ENCODE results near the gene FAT1.

The FAT1 gene

GRCh38 chr4:186650401-186651180 lies 73.1 kb downstream of the FAT1 start:
- DNase-seq, result no peak

GRCh38 chr4:186647821-186648220 lies 75.8 kb downstream of the FAT1 start:
- no peak for DNase-seq

GRCh38 chr4:186644737-186645261 lies 78.9 kb downstream of the FAT1 start:
- DNase-seq, result no peak

GRCh38 chr4:186644311-186644638 lies 79.4 kb downstream of the FAT1 start:
- no peak for DNase-seq

GRCh38 chr4:186643501-186644310 lies 80.0 kb downstream of the FAT1 start:
- DNase-seq, result no peak

- no peak for DNase-seq
Observed at GRCh38 chr4:186642998-186643397, 80.7 kb downstream of the FAT1 start.

GRCh38 chr4:186642530-186642929 lies 81.1 kb downstream of the FAT1 start:
- DNase-seq, result no peak

GRCh38 chr4:186634591-186635128 lies 89.0 kb downstream of the FAT1 start:
- no peak for DNase-seq

GRCh38 chr4:186633844-186634243 lies 89.8 kb downstream of the FAT1 start:
- DNase-seq, result no peak

GRCh38 chr4:186630128-186630527 lies 93.5 kb downstream of the FAT1 start:
- DNase-seq, result no peak

GRCh38 chr4:186628058-186628711 lies 95.5 kb downstream of the FAT1 start:
- no peak for DNase-seq

- DNase-seq, result no peak
Observed at GRCh38 chr4:186627226-186627865, 96.3 kb downstream of the FAT1 start.

GRCh38 chr4:186624951-186625350 lies 98.7 kb downstream of the FAT1 start:
- DNase-seq, result no peak

GRCh38 chr4:186623546-186623945 lies 100.1 kb downstream of the FAT1 start:
- no peak for DNase-seq

GRCh38 chr4:186622788-186623464 lies 100.7 kb downstream of the FAT1 start:
- no peak for DNase-seq

GRCh38 chr4:186621959-186622553 lies 101.6 kb downstream of the FAT1 start:
- no peak for DNase-seq

- DNase-seq, result no peak
Observed at GRCh38 chr4:186619088-186619487, 104.6 kb downstream of the FAT1 start.

- DNase-seq, result no peak
Observed at GRCh38 chr4:186617921-186618320, 105.7 kb downstream of the FAT1 start.

- no peak for DNase-seq
Observed at GRCh38 chr4:186607490-186607889, 116.2 kb downstream of the FAT1 start.

- no peak for DNase-seq
Observed at GRCh38 chr4:186606591-186606992, 117.1 kb downstream of the FAT1 start.

- DNase-seq, result no peak
Observed at GRCh38 chr4:186605261-186605865, 118.3 kb downstream of the FAT1 start.

Measured in NK-92 treated with Interleukin-12 subunit alpha and Interleukin-12 subunit beta, amount 100 ng/mL, for 24 hours (cell line).